ENCODE data around the gene SELENON.

Gene SELENON

GRCh38 chr1:25863486-25864262, 63.7 kb downstream of the SELENON start:
- H3K79me2 ChIP-seq (ENCODE audit: insufficient read depth, low read length) = peaks cover 3% of the 10 kb centered on the region; the same call in 1 of the 2 replicates
- no peak for TF ChIP-seq EZH2 (IDR thresholded peaks at IDR 0.05; ENCODE audit: borderline replicate concordance, low read length)
- TF ChIP-seq, protein P1, sequence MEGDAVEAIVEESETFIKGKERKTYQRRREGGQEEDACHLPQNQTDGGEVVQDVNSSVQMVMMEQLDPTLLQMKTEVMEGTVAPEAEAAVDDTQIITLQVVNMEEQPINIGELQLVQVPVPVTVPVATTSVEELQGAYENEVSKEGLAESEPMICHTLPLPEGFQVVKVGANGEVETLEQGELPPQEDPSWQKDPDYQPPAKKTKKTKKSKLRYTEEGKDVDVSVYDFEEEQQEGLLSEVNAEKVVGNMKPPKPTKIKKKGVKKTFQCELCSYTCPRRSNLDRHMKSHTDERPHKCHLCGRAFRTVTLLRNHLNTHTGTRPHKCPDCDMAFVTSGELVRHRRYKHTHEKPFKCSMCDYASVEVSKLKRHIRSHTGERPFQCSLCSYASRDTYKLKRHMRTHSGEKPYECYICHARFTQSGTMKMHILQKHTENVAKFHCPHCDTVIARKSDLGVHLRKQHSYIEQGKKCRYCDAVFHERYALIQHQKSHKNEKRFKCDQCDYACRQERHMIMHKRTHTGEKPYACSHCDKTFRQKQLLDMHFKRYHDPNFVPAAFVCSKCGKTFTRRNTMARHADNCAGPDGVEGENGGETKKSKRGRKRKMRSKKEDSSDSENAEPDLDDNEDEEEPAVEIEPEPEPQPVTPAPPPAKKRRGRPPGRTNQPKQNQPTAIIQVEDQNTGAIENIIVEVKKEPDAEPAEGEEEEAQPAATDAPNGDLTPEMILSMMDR (IDR thresholded peaks at IDR 0.05; ENCODE audit: low read length) = no peak
- H2AFZ ChIP-seq (ENCODE audit: low read length) = no peak overlapping the region
- H3K36me3 ChIP-seq (ENCODE audit: insufficient read depth, low read length) = no peaks in the 10 kb centered on the region; the same call in 1 of the 2 replicates
- H3K27me3 ChIP-seq (ENCODE audit: insufficient read depth, low read length) = no peaks in the 10 kb centered on the region
- no peaks in the 10 kb centered on the region for H3K9me3 ChIP-seq (ENCODE audit: low read length)
- no peaks in the 10 kb centered on the region for H3K9me2 ChIP-seq (ENCODE audit: low read depth, low read length)
- H3K27ac ChIP-seq (ENCODE audit: low read depth, low read length, poor library complexity, severe bottlenecking) = no peak overlapping the region
- H3K4me1 ChIP-seq (ENCODE audit: insufficient read depth, low read length, severe bottlenecking) = peaks cover 7% of the 10 kb centered on the region
- no peak overlapping the region for H3K4me3 ChIP-seq (ENCODE audit: low read depth, low read length, poor library complexity, severe bottlenecking)
- no peak overlapping the region for H3K4me2 ChIP-seq (ENCODE audit: low read length)
- no peaks in the 10 kb centered on the region for H4K20me1 ChIP-seq (ENCODE audit: insufficient read depth, low read length)
- no peaks in the 10 kb centered on the region for H3F3A ChIP-seq (ENCODE audit: insufficient read depth, low read length)
- no peak overlapping the region for H3K9ac ChIP-seq (ENCODE audit: low read length)

DNA sequence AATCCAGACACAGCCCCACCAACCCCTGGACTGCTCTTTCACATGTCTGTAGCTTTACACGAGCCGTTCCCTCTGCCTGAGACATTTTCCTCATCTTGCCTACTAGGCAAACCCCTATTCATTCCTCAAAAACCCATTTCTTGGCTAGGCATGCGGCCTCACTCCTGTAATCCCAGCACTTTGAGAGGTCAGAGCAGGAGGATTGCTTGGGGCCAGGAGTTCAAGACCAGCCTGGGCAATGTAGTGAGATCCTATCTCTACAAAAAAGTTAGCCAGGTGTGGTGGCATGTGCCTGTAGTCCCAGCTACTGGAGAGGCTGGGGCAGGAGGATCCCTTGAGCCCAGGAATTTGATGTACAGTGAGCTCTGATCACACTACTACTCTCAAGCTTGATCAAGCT, 64.4 kb downstream of the SELENON start:
- no peak for TF ChIP-seq EZH2 (IDR thresholded peaks at IDR 0.05; ENCODE audit: borderline replicate concordance, low read length)
- TF ChIP-seq, protein P1 (IDR thresholded peaks at IDR 0.05; ENCODE audit: low read length) = no peak
- no peak overlapping the region for H3K9ac ChIP-seq (ENCODE audit: low read length)
- H3K27ac ChIP-seq (ENCODE audit: low read depth, low read length, poor library complexity, severe bottlenecking) = no peak overlapping the region
- no peak overlapping the region for H2AFZ ChIP-seq (ENCODE audit: low read length)
- no peaks in the 10 kb centered on the region for H3K79me2 ChIP-seq (ENCODE audit: insufficient read depth, low read length)
- no peak overlapping the region for H3K4me3 ChIP-seq (ENCODE audit: low read depth, low read length, poor library complexity, severe bottlenecking)
- H3K4me1 ChIP-seq (ENCODE audit: insufficient read depth, low read length, severe bottlenecking) = peaks cover 7% of the 10 kb centered on the region
- no peaks in the 10 kb centered on the region; the same call in 1 of the 2 replicates for H3K36me3 ChIP-seq (ENCODE audit: insufficient read depth, low read length)
- H3K27me3 ChIP-seq (ENCODE audit: insufficient read depth, low read length) = no peaks in the 10 kb centered on the region
- H3K4me2 ChIP-seq (ENCODE audit: low read length) = no peak overlapping the region
- H3K9me3 ChIP-seq (ENCODE audit: low read length) = no peaks in the 10 kb centered on the region
- H3K9me2 ChIP-seq (ENCODE audit: low read depth, low read length) = no peaks in the 10 kb centered on the region
- H3F3A ChIP-seq (ENCODE audit: insufficient read depth, low read length) = no peaks in the 10 kb centered on the region
- H4K20me1 ChIP-seq (ENCODE audit: insufficient read depth, low read length) = no peaks in the 10 kb centered on the region

- Histone ChIP-seq H3F3A (ENCODE audit: insufficient read depth, low read length) (no peaks in the 10 kb centered on the region), H3K4me3 (ENCODE audit: low read depth, low read length, poor library complexity, severe bottlenecking) (no peak overlapping the region), H2AFZ (ENCODE audit: low read length) (no peak overlapping the region), H3K36me3 (ENCODE audit: insufficient read depth, low read length) (no peaks in the 10 kb centered on the region), H3K4me1 (ENCODE audit: insufficient read depth, low read length, severe bottlenecking) (no peaks in the 10 kb centered on the region), H3K27ac (ENCODE audit: low read depth, low read length, poor library complexity, severe bottlenecking) (no peak overlapping the region), H3K4me2 (ENCODE audit: low read length) (no peak overlapping the region), H3K79me2 (ENCODE audit: insufficient read depth, low read length) (no peaks in the 10 kb centered on the region), H3K27me3 (ENCODE audit: insufficient read depth, low read length) (no peaks in the 10 kb centered on the region), H4K20me1 (ENCODE audit: insufficient read depth, low read length) (no peaks in the 10 kb centered on the region), H3K9me2 (ENCODE audit: low read depth, low read length) (no peaks in the 10 kb centered on the region), H3K9ac (ENCODE audit: low read length) (no peak overlapping the region), H3K9me3 (ENCODE audit: low read length) (no peaks in the 10 kb centered on the region)
- no peak for TF ChIP-seq EZH2 (IDR thresholded peaks at IDR 0.05; ENCODE audit: borderline replicate concordance, low read length)
- TF ChIP-seq, protein P1 (IDR thresholded peaks at IDR 0.05; ENCODE audit: low read length) = no peak
Observed at GRCh38 chr1:25866288-25866687, 66.3 kb downstream of the SELENON start.

Data from OCI-LY1 (cell line).